ENCODE measurements around the gene GRIP1. TPM values are rescaled to one million over a fixed set of nuclear protein-coding genes. Genes with fewer than 3 reads are reported as not detected.

The GRIP1 gene
- total and polyA plus RNA-seq, 2 experiments from 2014 or later: 5.1 to 13.7 TPM

GRCh38 chr12:66572845-66573244 lies 106.0 kb downstream of the GRIP1 start:
- Histone ChIP-seq H2AFZ (no peak overlapping the region), H3K27me3 (ENCODE audit: insufficient read depth) (no peaks in the 10 kb centered on the region), H3K4me3 (no peak overlapping the region), H3K36me3 (ENCODE audit: insufficient read depth) (no peaks in the 10 kb centered on the region), H3K27ac (ENCODE audit: low read depth) (no peak overlapping the region), H3K4me1 (ENCODE audit: insufficient read depth) (no peaks in the 10 kb centered on the region), H3F3A (replicated peaks; ENCODE audit: low read depth) (no peaks in the 10 kb centered on the region), H3K4me2 (no peak overlapping the region), H4K20me1 (replicated peaks; ENCODE audit: insufficient read depth) (no peaks in the 10 kb centered on the region; the same call in 1 of the 2 replicates), H3K9me2 (ENCODE audit: insufficient read depth) (peaks cover 10% of the 10 kb centered on the region; the same call in 1 of the 2 replicates), H3K79me2 (replicated peaks; ENCODE audit: insufficient read depth) (no peaks in the 10 kb centered on the region)
- no peak overlapping the region for H3K27ac Mint-ChIP-seq
- peaks cover 11% of the 10 kb centered on the region for H3K9me3 Mint-ChIP-seq
- H3K27me3 Mint-ChIP-seq (ENCODE audit: insufficient read depth, low read depth, poor library complexity): no peaks in the 10 kb centered on the region
- H3K36me3 Mint-ChIP-seq (ENCODE audit: low read depth): peaks cover 13% of the 10 kb centered on the region
- H3K4me1 Mint-ChIP-seq: no peaks in the 10 kb centered on the region
- TF ChIP-seq EZH2 (IDR thresholded peaks at IDR 0.05; ENCODE audit: low read depth, unreplicated experiment): no peak
- TF ChIP-seq JUNB (IDR thresholded peaks at IDR 0.05; ENCODE audit: unreplicated experiment): no peak
- TF ChIP-seq EZH2phosphoT487 (IDR thresholded peaks at IDR 0.05; ENCODE audit: unreplicated experiment): no peak
- TF ChIP-seq CREB1 (CRISPR knock-in tag; IDR thresholded peaks at IDR 0.05; ENCODE audit: low read depth): no peak
- no peak for TF ChIP-seq REST (IDR thresholded peaks at IDR 0.05; ENCODE audit: unreplicated experiment)
- TF ChIP-seq STAT1 (IDR thresholded peaks at IDR 0.05; ENCODE audit: unreplicated experiment): no peak
- no peak for TF ChIP-seq NANOG (IDR thresholded peaks at IDR 0.05; ENCODE audit: borderline replicate concordance)
- TF ChIP-seq CTCF (conservative IDR thresholded peaks at IDR 0.05; ENCODE audit: low read depth in 2 of 2): no peak
- no peak for TF ChIP-seq ETS1 (IDR thresholded peaks at IDR 0.05)
- TF ChIP-seq ZNF462 (CRISPR knock-in tag; IDR thresholded peaks at IDR 0.05): no peak
- no peak for TF ChIP-seq ZNF331 (CRISPR knock-in tag; IDR thresholded peaks at IDR 0.05; ENCODE audit: low read depth)
- no peak for TF ChIP-seq ZNF114 (CRISPR knock-in tag; IDR thresholded peaks at IDR 0.05)
- no peak for TF ChIP-seq POLR2AphosphoS5 (IDR thresholded peaks at IDR 0.05; ENCODE audit: low read depth)
- DNase-seq (ENCODE audit: low spot score): no peak
- ATAC-seq: no peak
- no peak overlapping the region for H3K4me3 Mint-ChIP-seq
